HG02840 (cell line): ENCODE measurements around the gene CCDC91.

Experiments
- ATAC-seq: cut with Tn5 transposase; IDR thresholded peaks from one replicate; pipeline ENCODE4 v1.9.1; 2021; ENCODE audit warnings: mild to moderate bottlenecking, moderate library complexity, moderate number of reproducible peaks; ENCODE audit not compliant: unreplicated experiment, low FRiP score

CCDC91 gene

DNA sequence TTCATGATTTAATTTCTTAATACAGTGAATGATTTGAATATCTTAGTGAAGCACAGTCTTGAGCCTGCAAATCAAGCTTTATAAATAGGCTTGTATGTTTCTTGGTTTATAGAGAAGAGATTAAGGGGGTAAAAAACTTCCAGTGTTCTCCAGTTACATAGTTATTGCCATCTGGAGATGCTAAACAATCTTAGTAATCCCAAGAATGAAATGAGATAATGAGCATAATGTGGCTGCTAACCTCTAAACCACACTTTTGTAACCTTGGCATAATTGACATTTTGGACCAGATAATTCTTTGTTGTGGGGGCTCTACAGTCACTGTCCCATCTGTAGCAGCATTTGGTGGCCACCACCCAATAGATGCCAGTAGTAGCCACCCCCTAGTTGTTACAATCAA is 316.8 kb downstream of the CCDC91 start:
- no peak for ATAC-seq

DNA sequence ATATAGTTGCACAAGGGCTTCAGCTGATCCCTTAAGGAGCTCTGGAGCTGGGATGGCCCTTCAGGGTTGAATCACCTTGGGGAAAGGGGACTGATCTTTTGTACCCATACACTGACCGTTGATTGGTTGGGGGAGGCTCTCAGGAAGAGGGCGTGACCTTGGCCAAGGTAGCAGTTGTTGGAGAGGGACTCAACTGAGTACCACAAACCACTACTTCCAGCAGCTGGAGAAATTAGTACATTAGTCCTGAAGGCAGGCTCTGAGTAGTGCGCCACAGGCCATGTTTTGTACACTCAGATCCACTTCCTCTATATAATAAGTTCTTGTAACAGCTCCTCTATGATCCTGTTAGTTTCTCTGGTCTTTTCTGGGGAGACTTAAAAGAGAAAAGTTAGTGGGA is 317.6 kb downstream of the CCDC91 start:
- ATAC-seq, result no peak

DNA sequence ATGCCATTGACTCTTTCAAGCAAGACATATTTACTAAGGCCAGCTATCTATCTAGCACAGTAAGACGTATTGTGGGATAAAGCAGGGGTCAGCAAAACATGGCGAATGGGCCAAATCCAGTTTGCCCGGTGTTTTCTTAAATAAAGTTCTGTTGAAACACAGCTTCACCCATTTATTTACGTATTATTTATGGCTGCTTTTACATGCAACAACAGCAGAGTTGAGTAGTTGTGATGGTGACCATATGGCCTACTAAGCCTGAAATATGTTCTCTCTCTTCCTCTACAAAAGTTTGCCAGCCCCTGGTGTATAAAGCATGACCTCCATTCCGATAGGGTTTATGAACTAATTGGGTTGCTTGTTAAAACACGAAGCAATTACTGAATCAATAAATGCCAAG is 322.1 kb downstream of the CCDC91 start:
- ATAC-seq, result no peak

DNA sequence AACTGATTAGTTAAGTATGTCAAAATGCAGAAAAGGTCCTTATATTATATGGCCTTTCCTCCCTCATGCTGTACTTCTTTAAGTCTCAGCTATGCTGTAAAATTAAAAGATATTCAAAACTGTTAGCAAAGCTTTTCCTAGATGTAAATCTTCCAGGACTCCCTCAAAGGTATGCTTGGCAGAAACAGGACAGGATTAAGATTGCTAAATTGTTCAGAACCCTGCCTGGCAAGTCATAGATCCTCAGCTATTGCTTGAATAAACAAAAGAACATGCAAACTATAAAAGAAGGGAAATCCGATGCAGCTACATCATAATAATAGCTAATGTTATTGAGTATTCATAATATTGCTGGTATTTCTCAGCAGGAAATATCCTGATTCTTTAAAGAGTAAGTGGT is 322.6 kb downstream of the CCDC91 start:
- no peak for ATAC-seq

DNA sequence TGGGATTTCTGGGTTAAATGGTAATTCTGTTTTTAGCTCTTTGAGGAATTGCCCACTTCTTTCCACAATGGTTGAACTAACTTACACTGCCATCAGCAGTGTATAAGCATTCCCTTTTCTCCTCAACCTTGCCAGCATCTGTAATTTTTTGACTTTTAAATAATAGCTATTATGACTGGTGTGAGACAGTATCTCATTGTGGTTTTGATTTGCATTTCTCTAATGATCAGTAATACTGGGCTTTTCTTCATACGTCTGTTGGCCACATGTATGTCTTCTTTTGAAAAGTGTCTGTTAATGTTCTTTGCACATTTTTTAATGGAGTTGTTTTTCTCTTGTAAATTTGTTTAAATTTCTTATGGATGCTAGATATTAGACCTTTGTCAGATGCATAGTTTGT is 323.7 kb downstream of the CCDC91 start:
- ATAC-seq, result no peak

DNA sequence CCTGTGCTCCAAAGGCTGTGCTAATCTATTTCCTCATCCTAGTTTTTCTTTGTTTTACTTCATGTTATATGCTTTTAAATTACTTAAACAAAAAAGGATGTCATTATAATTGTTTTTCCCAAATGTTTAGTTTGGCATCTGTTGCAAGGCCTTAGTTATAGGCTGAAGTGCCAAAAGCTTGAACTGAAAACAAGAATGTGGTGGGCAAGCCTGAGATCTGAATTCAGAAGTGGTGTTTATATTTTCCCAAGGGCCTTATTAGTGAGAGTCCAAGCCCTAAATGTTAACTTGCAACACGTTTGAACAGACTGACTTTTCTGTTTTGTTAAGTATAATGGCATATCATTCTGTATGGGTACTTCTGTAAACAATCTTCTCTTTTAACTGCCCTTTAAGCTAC is 326.8 kb downstream of the CCDC91 start:
- ATAC-seq, result no peak

DNA sequence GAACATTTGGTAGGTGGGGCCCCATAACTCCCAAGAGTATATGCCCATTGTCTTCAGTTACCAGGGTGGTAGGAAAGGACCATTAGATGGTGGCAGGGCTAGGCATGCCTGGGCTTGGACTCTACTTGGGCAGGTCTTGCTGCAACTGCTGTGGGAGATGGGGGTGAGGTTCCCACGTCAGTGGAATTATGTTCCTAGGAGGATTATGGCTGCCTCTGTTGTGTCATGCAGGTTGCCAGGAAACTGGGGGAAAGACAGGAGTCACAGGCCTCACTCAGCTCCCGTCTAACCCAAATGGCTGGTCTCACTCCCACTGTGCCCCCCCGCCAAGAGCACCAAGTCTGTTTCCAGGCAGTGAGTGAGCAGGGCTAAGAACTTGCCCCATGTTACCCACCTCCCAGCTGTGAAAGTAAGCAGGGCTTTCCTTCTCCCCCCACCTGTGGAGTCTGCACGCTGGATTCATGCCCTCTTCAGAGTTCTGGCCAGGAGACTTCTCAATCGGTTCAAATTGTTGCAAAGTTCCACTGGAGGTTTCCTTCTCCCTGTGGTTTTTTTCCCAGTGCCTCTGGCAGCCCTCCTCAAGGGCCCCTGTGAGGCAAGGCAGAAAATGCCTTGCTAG is 337.5 kb downstream of the CCDC91 start:
- no peak for ATAC-seq

DNA sequence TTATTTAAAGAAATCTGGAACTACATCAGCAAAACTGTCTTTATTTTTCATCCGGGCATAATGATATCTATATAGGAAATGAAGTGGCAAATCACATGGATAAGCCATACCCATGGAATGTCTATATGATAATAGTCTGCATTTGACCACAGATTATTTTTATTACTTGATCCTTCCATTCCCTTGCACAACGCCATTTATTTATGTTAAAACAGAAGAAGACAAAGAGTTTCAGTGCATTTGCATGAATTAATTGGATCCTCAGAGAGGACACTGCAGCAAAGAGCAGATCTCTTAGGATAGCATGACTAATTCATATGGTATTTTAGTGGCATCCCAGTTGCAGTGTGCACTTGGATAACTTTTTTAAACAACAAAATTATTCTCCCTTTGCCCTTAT is 345.0 kb downstream of the CCDC91 start:
- ATAC-seq, result no peak

DNA sequence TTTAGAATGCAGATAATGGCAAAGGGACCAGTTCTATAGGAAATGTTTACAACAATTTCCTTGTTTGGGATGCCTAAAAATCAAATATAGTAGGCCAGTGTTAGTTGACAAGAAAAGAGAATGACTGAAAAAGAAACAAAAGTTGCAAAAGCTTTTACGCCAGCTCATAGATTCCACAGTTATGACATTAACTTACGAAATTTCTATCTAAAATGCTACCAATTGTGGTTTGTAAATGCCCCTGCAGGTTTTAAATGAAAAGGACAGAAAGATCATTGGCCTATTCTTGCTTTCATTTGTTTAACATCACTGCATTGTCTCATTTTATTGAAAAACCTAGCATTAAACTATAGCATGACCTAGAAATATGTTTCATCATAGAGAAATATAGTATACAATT is 345.8 kb downstream of the CCDC91 start:
- ATAC-seq, result no peak

DNA sequence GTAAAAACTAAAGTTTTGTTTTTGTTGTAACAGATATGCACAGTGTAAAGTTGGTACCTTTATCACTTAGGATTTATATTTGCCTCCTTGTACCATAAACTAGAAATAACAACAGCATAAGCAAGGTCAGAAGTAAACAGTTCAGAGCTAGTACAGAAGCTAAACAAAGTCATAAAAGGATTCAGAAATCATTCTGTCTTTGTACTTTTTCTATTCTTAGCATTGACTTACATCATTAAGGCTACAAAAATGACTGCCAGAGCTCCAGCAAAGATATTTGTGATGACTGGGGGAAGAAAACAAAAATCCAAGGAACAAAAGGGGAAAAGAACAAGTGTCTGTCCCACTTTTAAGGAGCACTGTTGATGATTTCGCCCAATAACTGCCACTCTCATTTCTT is 347.2 kb downstream of the CCDC91 start:
- no peak for ATAC-seq

DNA sequence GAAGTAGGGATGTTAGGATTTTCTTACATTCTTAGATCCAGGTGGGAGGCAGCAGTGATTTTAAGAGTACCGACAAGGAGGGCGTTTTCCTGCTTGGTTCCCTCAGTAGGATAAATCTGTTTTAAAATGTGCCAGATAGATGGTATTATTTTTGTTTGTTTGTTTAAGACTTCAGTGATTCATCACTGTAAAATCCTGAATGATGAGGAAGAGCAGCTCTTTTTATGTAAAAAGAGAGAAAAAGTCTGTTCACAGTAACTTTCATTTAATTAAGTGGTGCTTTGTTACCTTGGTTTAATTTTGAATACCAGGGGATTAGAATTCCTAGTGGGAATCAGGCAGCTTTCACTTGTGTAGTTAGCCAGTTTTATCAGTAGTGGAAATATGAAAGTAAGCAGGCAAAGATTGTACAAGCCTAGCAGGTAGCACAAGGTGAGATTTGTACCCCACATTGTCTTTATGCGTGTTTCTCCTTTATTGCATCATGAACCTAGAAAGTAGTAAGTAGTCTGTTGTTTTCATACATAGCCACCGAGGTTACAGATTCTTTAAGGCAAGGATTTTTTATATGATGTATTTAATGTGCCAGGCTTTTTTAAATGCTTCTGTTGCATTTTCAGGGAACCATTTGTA is 349.6 kb downstream of the CCDC91 start:
- ATAC-seq, result no peak

DNA sequence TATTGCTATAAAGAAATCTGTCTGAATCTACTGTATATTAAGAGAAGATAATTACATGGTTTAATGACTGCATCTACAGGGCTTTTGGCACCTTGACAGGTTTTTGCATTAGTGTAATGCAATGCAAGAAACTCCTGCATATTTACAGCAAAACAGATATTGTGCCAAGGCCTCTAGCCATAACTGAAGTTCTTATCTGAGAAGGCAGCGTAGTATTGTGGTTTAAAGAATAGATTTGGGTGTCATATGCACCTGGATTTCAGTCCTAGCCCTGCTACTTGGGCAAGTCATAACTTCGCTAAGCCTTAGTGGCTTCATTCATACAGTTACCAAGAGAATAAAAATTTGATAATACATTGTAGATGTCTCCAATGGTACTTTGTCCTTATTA is 350.1 kb downstream of the CCDC91 start:
- ATAC-seq, result no peak

DNA sequence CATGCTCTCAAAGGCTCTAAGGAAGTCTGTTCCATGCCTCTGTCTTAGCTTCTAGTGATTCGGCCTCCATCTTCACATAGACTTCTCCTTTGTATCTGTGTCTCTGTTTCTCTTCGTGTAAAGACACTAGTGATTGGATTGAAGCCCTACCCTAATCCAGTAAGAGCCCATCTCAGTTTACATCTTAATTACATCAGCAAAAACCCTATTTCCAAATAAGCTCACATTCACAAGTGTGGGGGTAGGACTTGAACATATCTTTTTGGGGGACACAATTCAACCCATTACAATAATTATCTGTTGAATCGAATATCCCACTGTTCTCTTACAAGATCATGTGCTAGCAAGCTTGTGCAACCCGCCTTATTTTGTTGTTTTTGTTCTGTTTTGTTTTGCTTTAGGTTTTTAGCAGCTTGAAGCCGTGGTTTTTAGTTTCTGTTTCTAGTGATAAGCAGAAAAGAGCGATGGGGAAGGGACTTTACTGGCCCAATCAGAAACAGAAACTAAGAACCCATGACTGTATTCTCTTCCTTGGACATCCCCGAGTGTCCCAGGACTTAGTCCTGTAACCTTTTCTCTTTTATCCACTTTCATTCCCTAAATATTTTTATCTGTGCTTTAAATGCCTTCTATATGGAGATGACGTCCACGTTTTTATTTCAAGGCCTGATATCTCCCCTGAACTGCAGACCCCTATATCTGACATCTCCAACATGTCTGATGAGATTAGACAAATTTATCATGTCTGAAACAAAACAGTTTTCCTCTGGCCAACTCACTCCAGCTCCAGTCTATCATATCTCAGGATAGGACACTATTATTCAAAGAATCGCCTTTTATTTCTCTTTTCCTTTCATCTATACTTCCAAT is 353.0 kb downstream of the CCDC91 start:
- no peak for ATAC-seq

DNA sequence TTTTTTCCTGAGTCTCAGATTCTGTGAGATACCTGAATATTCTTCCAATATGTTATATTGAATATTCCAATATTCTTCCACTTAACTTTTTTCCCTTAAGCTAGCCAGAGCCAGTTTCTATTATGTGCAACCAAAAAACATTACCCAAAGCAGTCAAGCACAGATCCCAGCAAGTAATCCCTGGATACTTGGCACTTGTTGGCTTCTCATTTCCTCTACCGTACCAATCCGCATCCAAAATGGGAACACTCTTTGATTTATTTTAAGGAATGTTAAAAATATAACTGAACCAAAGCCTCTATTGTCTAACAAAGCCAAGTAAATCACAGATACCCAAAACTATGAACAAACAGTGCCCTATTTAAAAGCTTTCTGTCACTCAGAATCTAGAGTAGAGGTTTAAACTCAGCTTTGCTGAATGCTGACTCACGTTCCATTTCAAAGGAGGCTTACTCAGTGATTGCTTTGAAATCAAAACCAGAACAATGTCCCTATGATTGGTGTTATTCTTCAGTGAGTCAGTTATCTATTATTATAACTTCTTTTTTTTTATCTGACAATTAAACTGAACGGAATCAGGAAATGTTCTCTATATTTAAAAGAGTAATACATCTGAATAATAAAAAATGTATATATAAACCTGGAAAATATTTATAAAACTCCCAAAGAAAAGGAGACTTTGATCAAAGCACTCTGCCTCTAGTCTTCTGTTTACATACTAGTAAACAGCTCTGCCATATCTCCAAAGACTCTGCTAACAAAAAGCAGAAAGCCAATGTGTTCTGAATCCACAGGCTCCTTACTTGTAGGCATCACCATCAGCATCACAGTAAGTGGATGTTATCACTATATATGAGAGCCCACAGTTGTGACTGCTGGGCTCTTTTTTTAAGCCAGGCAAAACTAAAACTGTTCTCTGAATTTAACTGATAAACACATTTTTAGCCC is 360.8 kb downstream of the CCDC91 start:
- no peak for ATAC-seq

DNA sequence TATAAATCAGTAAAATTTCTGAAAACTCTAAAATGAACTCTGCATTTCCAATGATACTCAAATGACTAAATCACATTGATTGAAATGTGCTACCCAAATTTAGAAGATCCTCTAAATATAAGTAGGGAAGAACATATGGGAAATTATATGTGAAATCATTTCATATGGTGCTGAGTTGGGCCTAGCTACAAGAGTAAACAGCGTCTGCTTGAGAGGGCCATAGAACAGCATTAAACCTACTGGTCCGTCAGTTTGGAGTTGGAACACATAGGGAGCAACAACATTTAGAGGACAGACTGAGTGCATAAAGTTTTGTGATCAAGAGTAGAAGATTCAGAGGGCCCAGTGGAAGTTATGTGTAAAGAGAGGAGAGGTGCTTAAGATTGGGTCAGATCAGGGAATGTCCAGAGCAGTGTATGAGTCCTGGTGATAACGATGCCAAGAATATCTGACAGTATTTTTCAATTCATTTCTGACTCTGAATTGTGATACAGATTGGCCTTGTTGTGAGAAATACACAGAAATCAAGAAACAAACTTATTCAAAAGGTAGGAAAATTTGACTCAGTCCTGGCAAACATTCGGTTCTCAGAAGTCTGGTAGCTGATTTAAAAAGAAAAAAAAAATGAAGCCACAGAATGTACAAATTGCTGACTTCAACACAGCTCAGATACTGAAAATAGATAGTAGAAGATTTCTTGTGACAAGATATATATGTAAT is 362.2 kb downstream of the CCDC91 start:
- ATAC-seq, result no peak

DNA sequence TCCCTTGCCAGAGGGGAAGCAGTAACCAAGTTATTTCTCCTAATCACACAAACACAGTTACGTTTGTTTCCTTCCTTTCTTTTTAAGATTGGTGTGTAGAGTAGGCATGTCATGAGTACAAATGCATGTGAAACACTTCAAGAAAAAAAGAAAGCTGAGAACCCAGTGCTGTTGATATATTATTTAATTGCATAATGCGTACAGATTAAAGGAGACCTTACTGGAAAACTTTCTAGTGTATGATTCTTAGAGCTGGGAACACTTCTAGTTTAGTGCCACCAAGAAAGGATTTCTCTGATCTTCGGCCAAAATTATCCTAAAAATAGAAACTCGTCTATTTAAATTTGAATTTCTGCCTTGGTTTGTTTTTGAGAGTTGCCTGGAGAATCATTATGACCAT is 365.5 kb downstream of the CCDC91 start:
- no peak for ATAC-seq

DNA sequence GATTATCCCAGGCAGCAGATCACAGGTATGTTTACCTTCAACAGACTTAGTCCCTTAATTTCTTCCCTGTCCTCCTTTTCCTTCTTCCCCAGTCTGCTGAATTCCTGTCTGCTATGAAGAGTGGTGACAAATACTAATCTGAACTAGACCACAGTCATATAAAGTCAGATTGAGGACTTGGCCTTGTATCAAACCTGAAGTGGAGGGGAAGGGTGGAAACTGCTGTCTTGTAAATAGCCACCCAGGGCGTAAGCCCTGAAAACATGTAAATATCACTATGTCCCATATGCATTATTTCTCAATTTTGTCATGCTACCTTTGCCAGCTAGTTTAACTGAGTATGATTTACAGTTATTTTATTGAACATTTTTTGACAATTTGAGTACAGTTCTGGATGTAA is 368.0 kb downstream of the CCDC91 start:
- ATAC-seq, result no peak

DNA sequence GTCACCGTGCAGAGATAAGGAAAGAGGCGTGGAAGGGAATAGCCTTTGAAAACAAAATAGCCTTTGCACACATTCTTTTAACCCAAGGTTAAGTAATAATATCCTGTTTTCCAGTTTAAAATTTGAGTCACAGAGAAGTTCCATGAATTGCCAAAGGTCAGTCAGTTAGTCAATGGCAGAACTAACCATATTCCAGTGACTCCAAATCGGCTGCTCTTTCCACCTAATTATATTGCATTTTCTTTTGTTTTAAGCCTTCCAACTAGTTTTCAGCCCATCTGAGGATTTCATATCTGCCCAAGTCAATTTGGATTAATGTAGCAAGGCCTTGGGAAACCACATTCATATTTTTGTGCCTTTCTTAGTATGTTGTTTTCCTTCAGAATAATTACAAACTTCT is 373.0 kb downstream of the CCDC91 start:
- ATAC-seq, result no peak

DNA sequence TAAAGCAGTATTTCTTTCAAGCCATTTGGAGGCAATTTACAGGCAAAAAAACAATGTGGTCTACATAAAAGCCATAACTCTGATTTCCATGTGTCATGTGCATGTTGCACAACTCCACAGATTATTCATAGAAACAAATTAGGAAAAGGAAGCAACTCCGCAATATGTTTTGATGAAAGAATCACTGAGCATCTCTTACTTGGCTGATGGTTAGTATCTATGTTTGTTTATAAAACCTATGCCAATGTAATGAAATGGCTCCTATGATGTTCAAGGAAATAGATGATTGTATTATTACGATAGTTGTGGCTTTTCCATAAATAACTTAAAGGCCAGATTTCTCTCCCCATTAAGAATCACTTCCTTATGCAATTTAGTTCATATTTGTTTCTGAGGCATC is 373.7 kb downstream of the CCDC91 start:
- no peak for ATAC-seq

DNA sequence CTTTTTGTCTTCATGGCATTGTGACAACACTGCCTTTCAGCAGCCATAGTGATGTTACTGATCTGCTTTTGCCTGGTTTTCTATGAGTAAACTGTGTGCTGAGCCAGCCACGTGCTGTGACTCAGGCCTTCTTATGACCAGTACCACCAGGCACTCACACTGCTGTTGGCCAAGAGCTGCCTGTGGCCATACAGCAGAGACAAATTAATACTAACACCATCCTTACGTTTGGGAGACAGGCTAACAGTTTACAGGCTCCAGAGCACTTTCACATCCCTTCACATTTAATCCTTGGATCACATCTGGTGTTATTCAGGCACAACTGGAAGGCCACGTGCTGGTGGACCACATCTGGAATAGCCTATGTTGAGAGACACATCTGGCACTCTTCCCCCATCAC is 377.9 kb downstream of the CCDC91 start:
- ATAC-seq, result no peak
